ENCODE data around the gene TICAM2. TPM values are rescaled to one million over a fixed set of nuclear protein-coding genes. Genes with fewer than 3 reads are reported as not detected.

Gene TICAM2
- total and polyA plus RNA-seq, 2 donors (not counting 1 experiment from before 2014, with no cell fraction given) = 0.55 to 5.4 TPM

GRCh38 chr5:115583474-115583873 lies 18.8 kb downstream of the TICAM2 start:
- Mint-ChIP-seq H3K4me1 (peaks cover 24% of the 10 kb centered on the region), H3K27ac (no peak overlapping the region), H3K4me3 (no peak overlapping the region), H3K9me3 (ENCODE audit: insufficient read depth) (no peaks in the 10 kb centered on the region), H3K27me3 (no peaks in the 10 kb centered on the region)
- Histone ChIP-seq H3K27ac (ENCODE audit: low read length in 2 of 2) (no peak overlapping the region), H3K9ac (ENCODE audit: low read length) (no peak overlapping the region), H3K4me1 (ENCODE audit: control insufficient read depth in 2 of 2, insufficient read depth in 2 of 2, low read length in 2 of 2) (peaks cover 15 to 17% of the 10 kb centered on the region in 2 donors), H3K4me3 (ENCODE audit: control extremely low read depth in 1 of 5, extremely low read depth in 1 of 5, insufficient read depth in 1 of 5, low read depth in 2 of 5, low read length in 4 of 5) (no peak overlapping the region), H3K36me3 (replicated peaks in 1 of 2; ENCODE audit: control extremely low read depth in 1 of 2, control insufficient read depth in 1 of 2, extremely low read depth in 1 of 2, insufficient read depth in 2 of 2, low read length in 1 of 2) (no peaks in the 10 kb centered on the region), H3K9me3 (ENCODE audit: control extremely low read depth in 1 of 3, control insufficient read depth in 2 of 3, insufficient read depth in 1 of 3, low read length in 2 of 3) (no peaks in the 10 kb centered on the region), H4K20me1 (ENCODE audit: control insufficient read depth, insufficient read depth, low read length, poor library complexity, severe bottlenecking) (peaks cover 12% of the 10 kb centered on the region), H3K4me2 (replicated peaks; ENCODE audit: low read depth, low read length, poor library complexity, severe bottlenecking) (no peak overlapping the region), H2AFZ (ENCODE audit: insufficient read depth, low read depth, low read length, poor library complexity, severe bottlenecking) (no peak overlapping the region), H3K79me2 (ENCODE audit: control insufficient read depth, insufficient read depth, low read length) (peaks cover 21% of the 10 kb centered on the region), H3K27me3 (replicated peaks in 1 of 4; ENCODE audit: control extremely low read depth in 1 of 4, control insufficient read depth in 3 of 4, insufficient read depth in 4 of 4, low read length in 3 of 4) (no peaks in the 10 kb centered on the region)
- DNase-seq (no peak), ATAC-seq (ENCODE audit: low read depth) (no peak)
- CTCF ChIA-PET = interaction anchor here (1.9 to 5.4 kb wide), 2 partner anchors 275 to 278 kb away, joined by 4 to 46 read pairs; no protein-coding TSS in a partner anchor
- POLR2A ChIA-PET = no interaction called here
- intact Hi-C loops (cut with micrococcal nuclease) = no loop called here
- no CpG with 5 or more reads among the region's 3 CpGs for WGBS (ENCODE audit: insufficient coverage)
- TF ChIP-seq CTCF (IDR thresholded peaks at IDR 0.05) = no peak
- no peak for TF ChIP-seq EZH2 (IDR thresholded peaks at IDR 0.05; ENCODE audit: borderline replicate concordance, insufficient read depth, low read depth, low read length, poor library complexity, severe bottlenecking)

GRCh38 chr5:115580941-115581340 lies 21.3 kb downstream of the TICAM2 start:
- H4K20me1 ChIP-seq (ENCODE audit: control insufficient read depth, insufficient read depth, low read length, poor library complexity, severe bottlenecking) = peaks cover 8% of the 10 kb centered on the region
- H3K4me1 ChIP-seq (ENCODE audit: control insufficient read depth in 2 of 2, insufficient read depth in 2 of 2, low read length in 2 of 2) = peaks cover 15 to 17% of the 10 kb centered on the region in 2 donors
- 100% methylated on average over 1 of the region's 2 CpGs for WGBS (ENCODE audit: insufficient coverage)
- no peaks in the 10 kb centered on the region for H3K9me3 ChIP-seq (ENCODE audit: control extremely low read depth in 1 of 3, control insufficient read depth in 2 of 3, insufficient read depth in 1 of 3, low read length in 2 of 3)
- POLR2A ChIA-PET = no interaction called here
- no peak overlapping the region for H3K4me3 ChIP-seq (ENCODE audit: control extremely low read depth in 1 of 5, extremely low read depth in 1 of 5, insufficient read depth in 1 of 5, low read depth in 2 of 5, low read length in 4 of 5)
- H3K4me1 Mint-ChIP-seq = peaks cover 28% of the 10 kb centered on the region
- H3K4me2 ChIP-seq (replicated peaks; ENCODE audit: low read depth, low read length, poor library complexity, severe bottlenecking) = no peak overlapping the region
- no peak for ATAC-seq (ENCODE audit: low read depth)
- H2AFZ ChIP-seq (ENCODE audit: insufficient read depth, low read depth, low read length, poor library complexity, severe bottlenecking) = no peak overlapping the region
- intact Hi-C loops (cut with micrococcal nuclease) = no loop called here
- no peaks in the 10 kb centered on the region for H3K27me3 Mint-ChIP-seq
- no peaks in the 10 kb centered on the region for H3K36me3 ChIP-seq (replicated peaks in 1 of 2; ENCODE audit: control extremely low read depth in 1 of 2, control insufficient read depth in 1 of 2, extremely low read depth in 1 of 2, insufficient read depth in 2 of 2, low read length in 1 of 2)
- H3K9me3 Mint-ChIP-seq (ENCODE audit: insufficient read depth) = peaks cover 2% of the 10 kb centered on the region
- no peak overlapping the region for H3K9ac ChIP-seq (ENCODE audit: low read length)
- no peak for DNase-seq
- no peaks in the 10 kb centered on the region for H3K27me3 ChIP-seq (replicated peaks in 1 of 4; ENCODE audit: control extremely low read depth in 1 of 4, control insufficient read depth in 3 of 4, insufficient read depth in 4 of 4, low read length in 3 of 4)
- no peak overlapping the region for H3K27ac Mint-ChIP-seq
- TF ChIP-seq EZH2 (IDR thresholded peaks at IDR 0.05; ENCODE audit: borderline replicate concordance, insufficient read depth, low read depth, low read length, poor library complexity, severe bottlenecking) (no peak), CTCF (IDR thresholded peaks at IDR 0.05) (no peak)
- H3K79me2 ChIP-seq (ENCODE audit: control insufficient read depth, insufficient read depth, low read length) = peaks cover 13% of the 10 kb centered on the region
- CTCF ChIA-PET = interaction anchor here (1.0 to 5.4 kb wide), 3 partner anchors 9 to 272 kb away, joined by 5 to 46 read pairs (median 9); no protein-coding TSS in a partner anchor
- H3K27ac ChIP-seq (ENCODE audit: low read length in 2 of 2) = no peak overlapping the region
- H3K4me3 Mint-ChIP-seq = no peak overlapping the region

Data from B cell (primary cell).